Epithelial cell of esophagus (primary cell): Measurements from ENCODE around the gene LRRK2.
"Not testable (repeated sequence)": the region's sequence is repeated elsewhere in the genome, so short reads cannot be mapped to it uniquely, and the experiment has no call there.

ENCODE experiments used
- DNase-seq: peaks from one replicate; pipeline ENCODE4 v3.0.0; 2010; ENCODE audit warnings: low read depth
- H3K4me3 ChIP-seq: 2 replicates; pipeline ENCODE4 v1.5.1; 2011; ENCODE audit warnings: mild to moderate bottlenecking, low read length, control low read depth
- TF ChIP-seq, protein P1 (sequence below): IDR thresholded peaks from 2 replicates; pipeline ENCODE4 v1.5.1; 2011; ENCODE audit warnings: low read depth, mild to moderate bottlenecking, low read length, control low read depth, inconsistent platforms; ENCODE audit not compliant: insufficient read depth; ENCODE audit errors: missing control alignments

The LRRK2 gene

DNA sequence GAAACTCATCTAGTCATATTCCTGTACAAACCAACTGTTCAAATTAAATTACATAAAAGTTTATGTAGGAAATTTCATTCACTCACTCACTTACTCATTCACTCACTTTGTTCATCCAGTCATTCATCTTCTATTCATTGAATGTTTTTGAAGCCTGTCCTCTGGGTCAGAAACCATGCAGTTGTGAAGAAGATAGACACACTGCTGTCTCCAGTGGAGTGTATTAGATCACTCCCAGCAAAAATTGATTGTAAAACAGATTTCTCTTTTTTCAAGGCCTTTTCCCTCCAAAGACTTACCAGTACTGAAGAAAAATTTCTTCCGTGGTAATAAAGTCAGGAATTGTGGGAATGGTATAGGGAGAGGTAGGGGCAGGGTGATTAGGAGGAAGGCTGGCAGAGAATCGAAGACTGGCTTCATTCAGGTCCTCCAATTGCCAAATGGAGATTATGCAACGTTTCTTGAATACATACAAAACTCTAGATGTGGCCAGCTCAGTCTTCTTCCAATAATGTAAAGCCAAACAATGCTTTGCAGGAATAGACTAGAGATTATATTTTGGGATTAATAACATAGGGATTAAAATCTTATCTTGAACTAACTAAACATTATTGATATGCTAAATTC, 9.1 kb downstream of the LRRK2 start:
- DNase-seq: no peak
- H3K4me3 ChIP-seq: no peak overlapping the region
- TF ChIP-seq, protein P1, sequence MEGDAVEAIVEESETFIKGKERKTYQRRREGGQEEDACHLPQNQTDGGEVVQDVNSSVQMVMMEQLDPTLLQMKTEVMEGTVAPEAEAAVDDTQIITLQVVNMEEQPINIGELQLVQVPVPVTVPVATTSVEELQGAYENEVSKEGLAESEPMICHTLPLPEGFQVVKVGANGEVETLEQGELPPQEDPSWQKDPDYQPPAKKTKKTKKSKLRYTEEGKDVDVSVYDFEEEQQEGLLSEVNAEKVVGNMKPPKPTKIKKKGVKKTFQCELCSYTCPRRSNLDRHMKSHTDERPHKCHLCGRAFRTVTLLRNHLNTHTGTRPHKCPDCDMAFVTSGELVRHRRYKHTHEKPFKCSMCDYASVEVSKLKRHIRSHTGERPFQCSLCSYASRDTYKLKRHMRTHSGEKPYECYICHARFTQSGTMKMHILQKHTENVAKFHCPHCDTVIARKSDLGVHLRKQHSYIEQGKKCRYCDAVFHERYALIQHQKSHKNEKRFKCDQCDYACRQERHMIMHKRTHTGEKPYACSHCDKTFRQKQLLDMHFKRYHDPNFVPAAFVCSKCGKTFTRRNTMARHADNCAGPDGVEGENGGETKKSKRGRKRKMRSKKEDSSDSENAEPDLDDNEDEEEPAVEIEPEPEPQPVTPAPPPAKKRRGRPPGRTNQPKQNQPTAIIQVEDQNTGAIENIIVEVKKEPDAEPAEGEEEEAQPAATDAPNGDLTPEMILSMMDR: no peak

DNA sequence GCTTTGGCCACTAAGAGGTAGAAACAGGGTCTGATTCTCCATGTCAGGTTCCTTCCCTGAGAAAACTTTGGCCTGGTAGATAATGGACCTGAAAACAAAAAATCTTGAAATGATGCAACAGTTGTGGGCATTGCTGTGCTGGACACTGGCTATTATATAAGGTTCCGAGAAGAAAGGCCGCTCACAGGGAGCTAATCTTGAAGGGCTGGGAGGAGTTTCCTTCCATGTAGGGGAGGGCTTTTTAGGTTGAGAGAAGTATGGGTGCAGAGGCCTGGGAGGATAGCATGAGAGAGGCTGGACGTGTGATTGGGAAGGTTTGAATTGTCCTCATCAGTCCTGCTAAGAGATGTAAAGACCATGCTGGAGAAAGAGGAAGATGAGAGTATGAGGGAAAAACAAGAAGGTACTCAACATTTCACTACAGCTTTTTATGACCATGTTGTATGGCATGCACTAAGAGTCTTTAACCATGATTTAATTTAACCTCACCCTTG, 11.6 kb downstream of the LRRK2 start:
- DNase-seq: no peak
- H3K4me3 ChIP-seq: no peak overlapping the region
- TF ChIP-seq, protein P1: no peak

DNA sequence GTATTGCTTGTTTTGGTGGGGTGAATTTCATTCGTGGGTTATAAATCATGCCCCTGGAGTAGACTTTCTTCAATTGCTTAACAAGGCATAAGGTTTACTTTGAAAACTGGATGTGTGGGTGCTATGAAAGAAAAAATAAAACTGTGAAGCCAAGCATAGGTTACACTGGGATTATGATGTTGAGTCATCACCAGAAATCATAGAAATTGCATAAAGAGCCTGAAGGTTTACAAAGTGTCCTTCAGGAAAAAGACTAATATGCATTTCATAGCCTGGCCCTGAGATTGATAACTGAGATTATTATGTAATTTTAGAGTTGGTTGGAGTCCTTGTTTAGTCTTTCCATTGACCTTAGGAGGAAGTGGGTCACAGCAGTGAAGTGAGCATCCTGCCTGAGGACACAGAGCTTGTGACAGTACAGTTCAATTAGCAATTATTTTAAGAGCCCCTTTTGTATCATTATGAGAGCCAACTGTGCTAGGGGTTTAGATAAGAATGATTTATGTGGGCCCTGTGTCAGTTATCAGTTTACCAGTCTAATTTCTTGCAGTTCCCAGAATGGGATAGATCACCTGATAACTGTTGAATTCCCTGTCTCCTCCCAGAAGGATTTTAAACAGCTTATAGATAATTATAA, 13.6 kb downstream of the LRRK2 start:
- TF ChIP-seq, protein P1: no peak

DNA sequence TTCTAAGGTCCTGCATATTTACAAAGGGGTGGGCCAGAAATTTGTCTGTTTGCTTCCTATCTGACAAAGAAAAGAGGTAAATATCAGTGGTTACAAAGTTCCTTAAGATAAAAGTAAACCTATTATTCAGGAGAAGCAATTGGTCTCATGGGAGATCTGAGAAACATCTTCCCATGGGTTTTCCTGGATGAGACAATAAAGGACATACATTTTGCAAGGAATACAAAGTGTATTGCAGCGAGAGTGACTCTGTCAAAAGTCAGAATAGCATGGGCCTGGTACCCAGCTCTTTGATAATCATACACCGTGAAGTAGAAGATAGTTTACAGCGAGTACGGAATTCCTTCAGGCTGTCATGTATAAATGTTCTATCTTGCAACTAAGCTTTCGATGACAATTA, 14.2 kb downstream of the LRRK2 start:
- TF ChIP-seq, protein P1: no peak
- DNase-seq: no peak
- no peak overlapping the region for H3K4me3 ChIP-seq

More for the DNA sequence above, 13.6 kb downstream of the LRRK2 start:
- peak; percentile 65 for DNase-seq
- no peak overlapping the region for H3K4me3 ChIP-seq

DNA sequence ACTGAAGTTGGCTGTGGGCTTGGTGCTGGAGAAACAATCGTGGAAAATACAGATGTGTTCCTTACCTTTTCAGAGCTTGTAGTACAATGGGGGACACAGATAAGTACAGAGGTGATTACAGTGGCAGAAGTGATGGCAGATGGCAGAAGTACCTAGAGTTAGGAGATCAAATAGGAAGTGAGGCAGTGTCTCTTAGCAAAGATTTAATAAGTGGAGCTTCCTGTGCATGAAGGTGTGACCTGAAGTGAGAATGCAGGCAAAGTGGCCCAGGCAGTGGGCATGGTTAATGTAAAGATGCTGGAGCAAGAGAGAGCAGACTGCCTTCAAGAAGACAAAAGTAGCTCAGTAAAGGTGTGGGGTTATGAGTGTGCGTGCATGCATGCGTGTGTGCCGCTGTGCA, 16.0 kb downstream of the LRRK2 start:
- DNase-seq: no peak
- H3K4me3 ChIP-seq: no peak overlapping the region
- TF ChIP-seq, protein P1: no peak

DNA sequence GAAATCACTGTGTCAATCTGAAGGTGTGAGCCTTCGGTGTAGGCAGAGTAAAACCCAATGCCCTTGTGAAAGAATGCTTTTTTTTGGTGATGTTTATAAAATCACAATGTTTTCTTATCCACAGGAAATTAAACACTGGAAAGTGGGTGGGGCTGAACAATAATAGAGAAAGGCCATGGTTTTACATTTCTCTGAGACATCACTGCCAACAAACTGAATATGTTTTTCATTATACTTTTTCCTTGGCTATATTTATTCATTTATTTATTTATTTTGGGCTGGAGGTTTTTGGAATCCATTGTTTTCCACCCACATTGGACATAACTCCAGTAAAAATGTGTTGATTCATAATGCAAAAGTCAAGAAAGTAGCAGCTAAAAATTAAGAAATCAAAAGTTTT, 16.9 kb downstream of the LRRK2 start:
- TF ChIP-seq, protein P1: no peak
- DNase-seq: no peak

DNA sequence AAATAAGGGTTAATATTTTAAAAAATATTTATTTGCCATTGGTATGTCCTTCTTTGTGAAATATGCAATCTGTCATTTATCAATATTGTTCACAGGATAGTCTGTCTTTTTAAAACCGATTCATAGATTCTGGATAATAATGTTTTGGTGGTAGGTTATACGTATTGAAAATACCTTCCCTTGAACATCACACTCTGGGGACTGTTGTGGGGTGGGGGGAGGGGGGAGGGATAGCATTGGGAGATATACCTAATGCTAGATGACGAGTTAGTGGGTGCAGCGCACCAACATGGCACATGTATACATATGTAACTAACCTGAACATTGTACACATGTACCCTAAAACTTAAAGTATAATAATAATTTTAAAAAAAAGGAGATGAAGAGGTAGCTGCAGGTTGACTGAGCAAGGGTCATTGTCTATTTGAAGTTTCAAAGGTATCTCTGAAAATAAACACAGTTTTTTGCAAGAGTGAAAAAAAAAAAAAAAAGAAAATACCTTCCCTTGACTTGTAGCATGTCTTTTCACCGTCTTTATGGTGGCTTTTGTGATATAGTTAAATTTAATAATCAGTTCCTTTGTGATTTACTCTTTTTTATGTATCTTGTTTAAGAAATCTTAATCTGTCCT, 19.8 kb downstream of the LRRK2 start:
- not testable (repeated sequence) for H3K4me3 ChIP-seq, DNase-seq

More for the DNA sequence above, 16.9 kb downstream of the LRRK2 start:
- no peak overlapping the region for H3K4me3 ChIP-seq
